Measurements from ENCODE around the gene WFS1. TPM values are rescaled to one million over a fixed set of nuclear protein-coding genes. Genes with fewer than 3 reads are reported as not detected.

Gene WFS1
- total RNA-seq, 6 experiments from 2014 or later, result 11.3 to 19.7 (median 15.9) TPM

GRCh38 chr4:6292376-6293096 lies 22.9 kb downstream of the WFS1 start:
- no peak overlapping the region for H3K27ac ChIP-seq

GRCh38 chr4:6293097-6293445 lies 23.4 kb downstream of the WFS1 start:
- ATAC-seq, result no peak
- Histone ChIP-seq H3K27me3 (no peaks in the 10 kb centered on the region), H3K27ac (no peak overlapping the region), H3K9me3 (no peaks in the 10 kb centered on the region), H3K36me3 (no peaks in the 10 kb centered on the region), H3K4me1 (no peaks in the 10 kb centered on the region), H3K4me3 (no peak overlapping the region)
- intact Hi-C loops (cut with DNase I), result no loop called here
- WGBS (ENCODE audit: insufficient coverage, low coverage, low lambda C conversion rate, missing lambda C conversion rate), result 100% methylated on average over 2 of the region's 8 CpGs
- no peak for DNase-seq
- no peak for TF ChIP-seq POLR2A (IDR thresholded peaks at IDR 0.05)
- no peak for TF ChIP-seq CTCF (IDR thresholded peaks at IDR 0.05)

More at GRCh38 chr4:6292376-6293096, 22.9 kb downstream of the WFS1 start:
- H3K9me3 ChIP-seq, result no peaks in the 10 kb centered on the region
- H3K36me3 ChIP-seq, result no peaks in the 10 kb centered on the region
- ATAC-seq (no peak), DNase-seq (no peak)
- 92% methylated on average over 2 of the region's 13 CpGs for WGBS (ENCODE audit: insufficient coverage, low coverage, low lambda C conversion rate, missing lambda C conversion rate)
- no peaks in the 10 kb centered on the region for H3K4me1 ChIP-seq
- intact Hi-C loops (cut with DNase I), result no loop called here
- no peak overlapping the region for H3K4me3 ChIP-seq
- H3K27me3 ChIP-seq, result no peaks in the 10 kb centered on the region
- TF ChIP-seq CTCF (IDR thresholded peaks at IDR 0.05) (no peak), POLR2A (IDR thresholded peaks at IDR 0.05) (no peak)

- Histone ChIP-seq H3K9me3 (no peaks in the 10 kb centered on the region), H3K4me3 (no peak overlapping the region), H3K36me3 (no peaks in the 10 kb centered on the region), H3K27ac (no peak overlapping the region), H3K27me3 (no peaks in the 10 kb centered on the region), H3K4me1 (no peaks in the 10 kb centered on the region)
- intact Hi-C loops (cut with DNase I), result no loop called here
- TF ChIP-seq CTCF (IDR thresholded peaks at IDR 0.05) (no peak), POLR2A (IDR thresholded peaks at IDR 0.05) (no peak)
- 53% methylated on average over 3 of the region's 8 CpGs for WGBS (ENCODE audit: insufficient coverage, low coverage, low lambda C conversion rate, missing lambda C conversion rate)
- ATAC-seq (no peak), DNase-seq (no peak)
These were observed 24.0 kb downstream of the WFS1 start for GRCh38 chr4:6293661-6294060.

GRCh38 chr4:6294705-6295421 lies 25.2 kb downstream of the WFS1 start:
- ATAC-seq, result no peak
- intact Hi-C loops (cut with DNase I), result no loop called here

More at GRCh38 chr4:6294705-6295421, 25.2 kb downstream of the WFS1 start:
- no peak overlapping the region for H3K27ac ChIP-seq
- H3K4me3 ChIP-seq, result no peak overlapping the region
- DNase-seq, result no peak
- H3K4me1 ChIP-seq, result no peaks in the 10 kb centered on the region
- 91% methylated on average over 8 of the region's 27 CpGs for WGBS (ENCODE audit: insufficient coverage, low coverage, low lambda C conversion rate, missing lambda C conversion rate)
- H3K27me3 ChIP-seq, result no peaks in the 10 kb centered on the region
- no peaks in the 10 kb centered on the region for H3K9me3 ChIP-seq
- no peaks in the 10 kb centered on the region for H3K36me3 ChIP-seq
- TF ChIP-seq POLR2A (IDR thresholded peaks at IDR 0.05), result no peak
- no peak for TF ChIP-seq CTCF (IDR thresholded peaks at IDR 0.05)

All from right lobe of liver (tissue), 6 donors.